ENCODE measurements around the gene GPBAR1. TPM values are rescaled to one million over a fixed set of nuclear protein-coding genes. Genes with fewer than 3 reads are reported as not detected.
"Not testable (repeated sequence)": the region's sequence is repeated elsewhere in the genome, so short reads cannot be mapped to it uniquely, and the experiment has no call there.

Gene GPBAR1
- polyA plus RNA-seq, 1 of the 3 experiments (the other 2 are of a cell fraction) = 0.13 TPM

DNA sequence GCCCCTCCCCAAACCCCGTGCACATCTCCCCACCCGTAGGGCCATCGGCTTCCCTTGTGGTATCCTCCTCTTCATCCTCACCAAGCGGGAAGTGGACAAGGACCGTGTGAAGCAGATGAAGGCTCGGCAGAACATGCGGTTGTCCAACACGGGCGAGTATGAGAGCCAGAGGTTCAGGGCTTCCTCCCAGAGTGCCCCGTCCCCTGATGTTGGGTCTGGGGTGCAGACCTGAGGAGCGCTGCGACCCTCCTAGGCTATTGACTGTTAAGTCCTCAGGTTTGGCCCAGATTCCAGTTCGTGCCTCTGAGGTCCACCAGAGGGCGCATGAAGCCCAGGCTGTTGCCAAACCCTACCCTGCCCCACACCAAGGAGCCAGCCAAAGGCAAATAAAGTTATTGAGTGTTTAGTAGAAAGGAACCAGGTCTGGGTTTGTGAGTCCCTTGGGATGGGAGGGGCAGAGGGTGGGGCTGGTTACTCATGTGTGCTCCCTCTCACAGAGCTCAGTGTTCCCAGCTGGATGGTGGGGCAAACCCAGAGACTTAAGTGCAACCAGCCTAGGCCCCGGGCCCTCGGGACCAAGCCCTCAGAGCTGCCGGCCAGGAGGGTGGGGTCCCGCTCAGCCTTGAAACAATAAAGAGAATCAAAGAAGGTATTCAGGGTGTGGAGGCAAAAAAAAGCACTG, 11.9 kb downstream of the GPBAR1 start (continued):
- TF ChIP-seq, protein P1, sequence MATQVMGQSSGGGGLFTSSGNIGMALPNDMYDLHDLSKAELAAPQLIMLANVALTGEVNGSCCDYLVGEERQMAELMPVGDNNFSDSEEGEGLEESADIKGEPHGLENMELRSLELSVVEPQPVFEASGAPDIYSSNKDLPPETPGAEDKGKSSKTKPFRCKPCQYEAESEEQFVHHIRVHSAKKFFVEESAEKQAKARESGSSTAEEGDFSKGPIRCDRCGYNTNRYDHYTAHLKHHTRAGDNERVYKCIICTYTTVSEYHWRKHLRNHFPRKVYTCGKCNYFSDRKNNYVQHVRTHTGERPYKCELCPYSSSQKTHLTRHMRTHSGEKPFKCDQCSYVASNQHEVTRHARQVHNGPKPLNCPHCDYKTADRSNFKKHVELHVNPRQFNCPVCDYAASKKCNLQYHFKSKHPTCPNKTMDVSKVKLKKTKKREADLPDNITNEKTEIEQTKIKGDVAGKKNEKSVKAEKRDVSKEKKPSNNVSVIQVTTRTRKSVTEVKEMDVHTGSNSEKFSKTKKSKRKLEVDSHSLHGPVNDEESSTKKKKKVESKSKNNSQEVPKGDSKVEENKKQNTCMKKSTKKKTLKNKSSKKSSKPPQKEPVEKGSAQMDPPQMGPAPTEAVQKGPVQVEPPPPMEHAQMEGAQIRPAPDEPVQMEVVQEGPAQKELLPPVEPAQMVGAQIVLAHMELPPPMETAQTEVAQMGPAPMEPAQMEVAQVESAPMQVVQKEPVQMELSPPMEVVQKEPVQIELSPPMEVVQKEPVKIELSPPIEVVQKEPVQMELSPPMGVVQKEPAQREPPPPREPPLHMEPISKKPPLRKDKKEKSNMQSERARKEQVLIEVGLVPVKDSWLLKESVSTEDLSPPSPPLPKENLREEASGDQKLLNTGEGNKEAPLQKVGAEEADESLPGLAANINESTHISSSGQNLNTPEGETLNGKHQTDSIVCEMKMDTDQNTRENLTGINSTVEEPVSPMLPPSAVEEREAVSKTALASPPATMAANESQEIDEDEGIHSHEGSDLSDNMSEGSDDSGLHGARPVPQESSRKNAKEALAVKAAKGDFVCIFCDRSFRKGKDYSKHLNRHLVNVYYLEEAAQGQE (IDR thresholded peaks at IDR 0.05; ENCODE audit: low read depth, low read length) = no peak
- TF ChIP-seq TCF12 (IDR thresholded peaks at IDR 0.05) (no peak), MXI1 (IDR thresholded peaks at IDR 0.05; ENCODE audit: low read depth, low read length) (no peak), RFX5 (IDR thresholded peaks at IDR 0.05; ENCODE audit: low read length) (no peak)
- TF ChIP-seq, protein P2, sequence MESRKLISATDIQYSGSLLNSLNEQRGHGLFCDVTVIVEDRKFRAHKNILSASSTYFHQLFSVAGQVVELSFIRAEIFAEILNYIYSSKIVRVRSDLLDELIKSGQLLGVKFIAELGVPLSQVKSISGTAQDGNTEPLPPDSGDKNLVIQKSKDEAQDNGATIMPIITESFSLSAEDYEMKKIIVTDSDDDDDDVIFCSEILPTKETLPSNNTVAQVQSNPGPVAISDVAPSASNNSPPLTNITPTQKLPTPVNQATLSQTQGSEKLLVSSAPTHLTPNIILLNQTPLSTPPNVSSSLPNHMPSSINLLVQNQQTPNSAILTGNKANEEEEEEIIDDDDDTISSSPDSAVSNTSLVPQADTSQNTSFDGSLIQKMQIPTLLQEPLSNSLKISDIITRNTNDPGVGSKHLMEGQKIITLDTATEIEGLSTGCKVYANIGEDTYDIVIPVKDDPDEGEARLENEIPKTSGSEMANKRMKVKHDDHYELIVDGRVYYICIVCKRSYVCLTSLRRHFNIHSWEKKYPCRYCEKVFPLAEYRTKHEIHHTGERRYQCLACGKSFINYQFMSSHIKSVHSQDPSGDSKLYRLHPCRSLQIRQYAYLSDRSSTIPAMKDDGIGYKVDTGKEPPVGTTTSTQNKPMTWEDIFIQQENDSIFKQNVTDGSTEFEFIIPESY (IDR thresholded peaks at IDR 0.05; ENCODE audit: borderline replicate concordance, low read depth) = no peak

DNA sequence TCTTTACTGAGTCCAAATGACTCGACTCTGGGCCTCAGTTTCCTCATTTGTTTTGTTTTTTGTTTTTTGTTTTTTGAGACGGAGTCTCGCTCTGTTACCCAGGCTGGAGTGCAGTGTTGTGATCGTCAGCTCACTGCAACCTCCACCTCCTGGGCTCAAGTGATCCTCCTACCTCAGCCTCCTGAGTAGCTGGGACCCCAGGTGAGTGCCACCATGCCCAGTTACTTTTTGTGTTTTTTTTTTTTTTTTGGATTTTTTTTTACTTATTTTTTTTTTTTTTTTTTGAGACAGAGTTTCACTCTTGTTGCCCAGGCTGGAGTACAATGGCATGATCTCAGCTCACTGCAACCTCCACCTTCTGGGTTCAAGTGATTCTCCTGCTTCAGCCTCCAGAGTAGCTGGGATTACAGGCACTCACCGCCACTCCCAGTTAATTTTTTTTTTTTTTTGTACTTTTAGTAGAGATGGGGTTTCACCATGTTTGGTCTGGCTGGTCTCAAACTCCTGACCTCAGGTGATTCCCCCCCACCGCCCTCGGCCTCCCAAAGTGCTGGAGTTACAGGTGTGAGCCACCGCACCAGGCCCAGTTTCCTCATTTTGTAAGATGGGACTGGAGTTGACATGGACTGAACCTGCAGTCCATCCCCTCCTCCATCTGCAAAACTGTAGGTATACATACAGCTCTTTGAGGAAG, 12.5 kb downstream of the GPBAR1 start:
- H3F3A ChIP-seq (replicated peaks; ENCODE audit: insufficient read depth); H4K20me1 ChIP-seq (ENCODE audit: insufficient read depth); H3K4me2 ChIP-seq; H3K4me3 ChIP-seq (ENCODE audit: low read depth in 2 of 2, low read length in 1 of 2); H3K27me3 ChIP-seq (ENCODE audit: insufficient read depth); H3K9ac ChIP-seq; H3K9me3 ChIP-seq; DNase-seq; H3K9me2 ChIP-seq; H3K27ac ChIP-seq (ENCODE audit: low read depth in 2 of 2, low read length in 1 of 2); POLR2A ChIA-PET; H2AFZ ChIP-seq (ENCODE audit: low read depth): not testable (repeated sequence)
- Histone ChIP-seq H3K4me1 (ENCODE audit: control insufficient read depth in 1 of 2, insufficient read depth in 2 of 2, low read depth in 1 of 2, low read length in 1 of 2) (peaks cover 14 to 19% of the 10 kb centered on the region in 2 experiments; a peak in 1 of 4 replicates), H3K79me2 (ENCODE audit: insufficient read depth) (peaks cover 34% of the 10 kb centered on the region), H3K36me3 (replicated peaks in 1 of 2; ENCODE audit: control insufficient read depth in 1 of 2, insufficient read depth in 2 of 2, low read length in 1 of 2) (peaks cover 17 to 31% of the 10 kb centered on the region in 2 experiments)
- CTCF ChIA-PET = interaction anchor here (0.6 to 5.7 kb wide), 22 partner anchors 9 to 203 kb away, joined by 3 to 47 read pairs (median 4); partner anchors contain the start of genes CATIP and GPBAR1
- WGBS (ENCODE audit: low lambda C conversion rate) = 88% methylated on average over 8 of the region's 8 CpGs

DNA sequence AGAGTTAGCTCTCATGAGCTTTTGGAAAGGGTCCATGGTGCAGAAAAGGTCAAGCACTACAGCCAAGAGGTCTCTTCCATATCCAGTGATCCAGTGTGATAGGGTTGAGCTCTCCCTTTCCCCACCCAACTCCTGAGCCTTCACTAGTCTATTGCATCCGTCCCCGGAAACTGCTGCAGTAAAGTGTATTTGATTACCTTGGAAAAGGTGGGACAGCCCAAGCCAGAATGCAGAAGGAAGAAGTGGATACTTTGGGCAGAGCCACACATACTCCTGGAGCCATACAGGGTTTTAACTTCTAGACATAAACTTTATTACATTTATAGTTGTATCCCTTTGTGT, 13.1 kb downstream of the GPBAR1 start:
- ChIA-PET POLR2A (no interaction called here), CTCF (interaction anchor here (0.6 to 5.7 kb wide), 9 partner anchors 8 to 204 kb away, joined by 3 to 47 read pairs (median 5); partner anchors contain the start of gene CATIP)
- H2AFZ ChIP-seq (ENCODE audit: low read depth) = no peak overlapping the region
- no peak for DNase-seq
- no peaks in the 10 kb centered on the region for H3K9me3 ChIP-seq
- TF ChIP-seq, protein P3, sequence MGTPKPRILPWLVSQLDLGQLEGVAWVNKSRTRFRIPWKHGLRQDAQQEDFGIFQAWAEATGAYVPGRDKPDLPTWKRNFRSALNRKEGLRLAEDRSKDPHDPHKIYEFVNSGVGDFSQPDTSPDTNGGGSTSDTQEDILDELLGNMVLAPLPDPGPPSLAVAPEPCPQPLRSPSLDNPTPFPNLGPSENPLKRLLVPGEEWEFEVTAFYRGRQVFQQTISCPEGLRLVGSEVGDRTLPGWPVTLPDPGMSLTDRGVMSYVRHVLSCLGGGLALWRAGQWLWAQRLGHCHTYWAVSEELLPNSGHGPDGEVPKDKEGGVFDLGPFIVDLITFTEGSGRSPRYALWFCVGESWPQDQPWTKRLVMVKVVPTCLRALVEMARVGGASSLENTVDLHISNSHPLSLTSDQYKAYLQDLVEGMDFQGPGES (IDR thresholded peaks at IDR 0.05; ENCODE audit: low read depth, low read length) = no peak
- TF ChIP-seq TEAD4 (IDR thresholded peaks at IDR 0.05; ENCODE audit: borderline replicate concordance, insufficient read depth) = no peak
- TF ChIP-seq, protein P4, sequence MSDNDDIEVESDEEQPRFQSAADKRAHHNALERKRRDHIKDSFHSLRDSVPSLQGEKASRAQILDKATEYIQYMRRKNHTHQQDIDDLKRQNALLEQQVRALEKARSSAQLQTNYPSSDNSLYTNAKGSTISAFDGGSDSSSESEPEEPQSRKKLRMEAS (IDR thresholded peaks at IDR 0.05; ENCODE audit: low read depth) = no peak
- no peak for TF ChIP-seq SMC3 (IDR thresholded peaks at IDR 0.05; ENCODE audit: low read depth, low read length)
- no peak for TF ChIP-seq GATA2 (CRISPR knock-in tag; IDR thresholded peaks at IDR 0.05)
- no peak for TF ChIP-seq TCF12 (IDR thresholded peaks at IDR 0.05)
- H3K27ac ChIP-seq (ENCODE audit: low read depth in 2 of 2, low read length in 1 of 2) = no peak overlapping the region
- H3K27me3 ChIP-seq (ENCODE audit: insufficient read depth) = no peaks in the 10 kb centered on the region
- no peak overlapping the region for H3K9ac ChIP-seq
- WGBS (ENCODE audit: low lambda C conversion rate) = 100% methylated on average over 2 of the region's 2 CpGs
- no peaks in the 10 kb centered on the region for H3K9me2 ChIP-seq
- peaks cover 17 to 32% of the 10 kb centered on the region in 2 experiments for H3K36me3 ChIP-seq (replicated peaks in 1 of 2; ENCODE audit: control insufficient read depth in 1 of 2, insufficient read depth in 2 of 2, low read length in 1 of 2)
- H3K4me1 ChIP-seq (ENCODE audit: control insufficient read depth in 1 of 2, insufficient read depth in 2 of 2, low read depth in 1 of 2, low read length in 1 of 2) = peaks cover 14 to 19% of the 10 kb centered on the region in 2 experiments; a peak in 1 of 4 replicates
- no peaks in the 10 kb centered on the region for H3F3A ChIP-seq (replicated peaks; ENCODE audit: insufficient read depth)
- no peak overlapping the region for H3K4me3 ChIP-seq (ENCODE audit: low read depth in 2 of 2, low read length in 1 of 2)
- H4K20me1 ChIP-seq (ENCODE audit: insufficient read depth) = peaks cover 6% of the 10 kb centered on the region; the same call in 1 of the 2 replicates
- no peak overlapping the region for H3K4me2 ChIP-seq
- H3K79me2 ChIP-seq (ENCODE audit: insufficient read depth) = peaks cover 29% of the 10 kb centered on the region

Measured in SK-N-SH (cell line).